BLaER1 treated with 17β-estradiol and CSF1 and Interleukin-3, amounts not matched to agents 10 nM and 100 nM (cell line): ENCODE data around the gene KCTD4.
"Not testable (repeated sequence)": the region's sequence is repeated elsewhere in the genome, so short reads cannot be mapped to it uniquely, and the experiment has no call there.

Experiments
- H3K27ac ChIP-seq, 11 experiments: shearing (Covaris generic); formaldehyde crosslinking; 2 replicates each; pipeline ENCODE4 v1.8.1; 2022
- H3K27me3 ChIP-seq, 11 experiments: shearing (Covaris generic); formaldehyde crosslinking; 2 replicates each; pipeline ENCODE4 v1.8.1; 2022
- H3K36me3 ChIP-seq, 11 experiments: shearing (Covaris generic); formaldehyde crosslinking; 2 replicates each; pipeline ENCODE4 v1.8.1; 2022
- H3K4me1 ChIP-seq, 10 experiments: shearing (Covaris generic); formaldehyde crosslinking; 2 replicates each; pipeline ENCODE4 v1.8.1; 2022
- H3K4me2 ChIP-seq, 11 experiments: shearing (Covaris generic); formaldehyde crosslinking; 2 replicates each; pipeline ENCODE4 v1.8.1; 2022
- H3K4me3 ChIP-seq, 10 experiments: shearing (Covaris generic); formaldehyde crosslinking; 2 replicates each; pipeline ENCODE4 v1.8.1; 2022
- H3K9ac ChIP-seq, 11 experiments: shearing (Covaris generic); formaldehyde crosslinking; 2 replicates each; pipeline ENCODE4 v1.8.1; 2022
- H3K9me3 ChIP-seq, 11 experiments: shearing (Covaris generic); formaldehyde crosslinking; replicated peaks in 1 of 11; 2 replicates each; pipeline ENCODE4 v1.8.1; 2022
- H4K20me1 ChIP-seq, 11 experiments: shearing (Covaris generic); formaldehyde crosslinking; 2 replicates each; pipeline ENCODE4 v1.8.1; 2022
- Cebpa-rat ChIP-seq, 11 experiments: shearing (Covaris generic); IDR thresholded peaks; 2 replicates each; pipeline ENCODE4 v1.8.1; 2022

Gene KCTD4

GRCh38 chr13:45194081-45194939 lies 6.5 kb downstream of the KCTD4 start:
- Histone ChIP-seq H3K36me3 (peaks cover 5 to 32% (median 19%) of the 10 kb centered on the region in 11 experiments; a peak in 13 of 22 replicates), H4K20me1 (peaks cover under 1 to 48% (median 19%) of the 10 kb centered on the region in 11 experiments; a peak in 16 of 22 replicates), H3K9me3 (no peaks in the 10 kb centered on the region), H3K4me3 (no peak overlapping the region), H3K27ac (no peak overlapping the region), H3K4me2 (peak overlapping the region in 6 of 11 experiments; percentile 2 to 42 (median 24); a peak in 10 of 22 replicates), H3K27me3 (no peaks in the 10 kb centered on the region), H3K4me1 (peaks cover 14 to 46% (median 34%) of the 10 kb centered on the region in 10 experiments), H3K9ac (no peak overlapping the region)
- no peak for TF ChIP-seq Cebpa-rat (IDR thresholded peaks at IDR 0.05)

GRCh38 chr13:45191874-45192273 lies 9.0 kb downstream of the KCTD4 start:
- Histone ChIP-seq H3K4me3 (no peak overlapping the region), H3K4me2 (no peak overlapping the region), H3K27me3 (no peaks in the 10 kb centered on the region), H3K27ac (no peak overlapping the region), H3K9ac (no peak overlapping the region), H3K9me3 (peaks cover 0 to 7% (median 0%) of the 10 kb centered on the region in 11 experiments; a peak in 4 of 22 replicates), H4K20me1 (peaks cover 0 to 30% (median 13%) of the 10 kb centered on the region in 11 experiments; a peak in 14 of 22 replicates), H3K4me1 (peaks cover 7 to 36% (median 28%) of the 10 kb centered on the region in 10 experiments), H3K36me3 (peaks cover 5 to 35% (median 22%) of the 10 kb centered on the region in 11 experiments; a peak in 17 of 22 replicates)
- no peak for TF ChIP-seq Cebpa-rat (IDR thresholded peaks at IDR 0.05)

GRCh38 chr13:45189511-45189910 lies 11.3 kb downstream of the KCTD4 start:
- Histone ChIP-seq H3K4me1 (peaks cover 6 to 22% (median 9%) of the 10 kb centered on the region in 10 experiments; a peak in 19 of 20 replicates), H3K36me3 (peaks cover 13 to 49% (median 32%) of the 10 kb centered on the region in 11 experiments; a peak in 19 of 22 replicates), H4K20me1 (peaks cover 0 to 14% (median 7%) of the 10 kb centered on the region in 11 experiments; a peak in 10 of 22 replicates)
- H3K4me3 ChIP-seq, H3K4me2 ChIP-seq, H3K9ac ChIP-seq, H3K27ac ChIP-seq, H3K9me3 ChIP-seq, H3K27me3 ChIP-seq: not testable (repeated sequence)

GRCh38 chr13:45189077-45189476 lies 11.8 kb downstream of the KCTD4 start:
- Histone ChIP-seq H3K9me3 (peaks cover 0 to 11% (median 0%) of the 10 kb centered on the region in 11 experiments; a peak in 6 of 22 replicates), H3K27ac (peak overlapping the region in 1 of 11 experiments; percentile 24; a peak in 1 of 22 replicates), H3K36me3 (peaks cover 13 to 49% (median 36%) of the 10 kb centered on the region in 11 experiments; a peak in 20 of 22 replicates), H3K4me1 (peaks cover 3 to 22% (median 13%) of the 10 kb centered on the region in 10 experiments; a peak in 19 of 20 replicates)
- H3K9ac ChIP-seq, H3K27me3 ChIP-seq, H3K4me2 ChIP-seq, H3K4me3 ChIP-seq, H4K20me1 ChIP-seq: not testable (repeated sequence)

- peaks cover 0 to 33% (median 7%) of the 10 kb centered on the region in 11 experiments; a peak in 9 of 22 replicates for H4K20me1 ChIP-seq
- no peak overlapping the region for H3K27ac ChIP-seq
- no peak for TF ChIP-seq Cebpa-rat (IDR thresholded peaks at IDR 0.05)
- no peak overlapping the region for H3K4me3 ChIP-seq
- peaks cover 26 to 70% (median 46%) of the 10 kb centered on the region in 11 experiments for H3K36me3 ChIP-seq
- peaks cover 0 to 16% (median 0%) of the 10 kb centered on the region in 11 experiments; a peak in 6 of 22 replicates for H3K9me3 ChIP-seq
- no peak overlapping the region for H3K9ac ChIP-seq
- H3K4me2 ChIP-seq: peak overlapping the region in 1 of 11 experiments; percentile 45; a peak in 1 of 22 replicates
- no peaks in the 10 kb centered on the region for H3K27me3 ChIP-seq
- peaks cover 2 to 17% (median 10%) of the 10 kb centered on the region in 10 experiments; a peak in 17 of 20 replicates for H3K4me1 ChIP-seq
These were observed 15.6 kb downstream of the KCTD4 start for GRCh38 chr13:45185286-45185685.

- H3K36me3 ChIP-seq: peaks cover 26 to 66% (median 46%) of the 10 kb centered on the region in 11 experiments
- H3K9me3 ChIP-seq: peaks cover 0 to 16% (median 0%) of the 10 kb centered on the region in 11 experiments; a peak in 6 of 22 replicates
- TF ChIP-seq Cebpa-rat (IDR thresholded peaks at IDR 0.05): no peak
- no peak overlapping the region for H3K4me3 ChIP-seq
- H4K20me1 ChIP-seq: peaks cover 0 to 33% (median 7%) of the 10 kb centered on the region in 11 experiments; a peak in 9 of 22 replicates
- no peaks in the 10 kb centered on the region for H3K27me3 ChIP-seq
- H3K4me1 ChIP-seq: peaks cover 8 to 17% (median 10%) of the 10 kb centered on the region in 10 experiments; a peak in 17 of 20 replicates
- peak overlapping the region in 9 of 11 experiments; percentile 44 to 71 (median 51); a peak in 17 of 22 replicates for H3K4me2 ChIP-seq
- H3K9ac ChIP-seq: no peak overlapping the region
- H3K27ac ChIP-seq: peak overlapping the region in 2 of 11 experiments; percentile 8 to 21; a peak in 1 of 22 replicates
These were observed 16.2 kb downstream of the KCTD4 start for GRCh38 chr13:45184693-45185092.

- Histone ChIP-seq H3K27me3 (no peaks in the 10 kb centered on the region), H3K4me3 (no peak overlapping the region), H3K36me3 (peaks cover 30 to 67% (median 46%) of the 10 kb centered on the region in 11 experiments; a peak in 21 of 22 replicates), H4K20me1 (peaks cover 0 to 62% (median 12%) of the 10 kb centered on the region in 11 experiments; a peak in 9 of 22 replicates), H3K27ac (no peak overlapping the region), H3K9ac (no peak overlapping the region), H3K9me3 (peaks cover 0 to 9% (median 0%) of the 10 kb centered on the region in 11 experiments; a peak in 2 of 22 replicates), H3K4me1 (peaks cover 8 to 10% (median 10%) of the 10 kb centered on the region in 10 experiments; a peak in 17 of 20 replicates), H3K4me2 (peak overlapping the region in 2 of 11 experiments; percentile 24 to 40; a peak in 2 of 22 replicates)
- TF ChIP-seq Cebpa-rat (IDR thresholded peaks at IDR 0.05): no peak
These were observed 19.9 kb downstream of the KCTD4 start for GRCh38 chr13:45180713-45181601.

GRCh38 chr13:45180303-45180702 lies 20.5 kb downstream of the KCTD4 start:
- no peak overlapping the region for H3K4me3 ChIP-seq
- peaks cover 0 to 68% (median 12%) of the 10 kb centered on the region in 11 experiments; a peak in 9 of 22 replicates for H4K20me1 ChIP-seq
- peaks cover 33 to 68% (median 46%) of the 10 kb centered on the region in 11 experiments for H3K36me3 ChIP-seq
- H3K4me1 ChIP-seq: peaks cover 8 to 10% (median 10%) of the 10 kb centered on the region in 10 experiments; a peak in 17 of 20 replicates
- no peaks in the 10 kb centered on the region for H3K27me3 ChIP-seq
- no peak overlapping the region for H3K27ac ChIP-seq
- peaks cover 0 to 9% (median 0%) of the 10 kb centered on the region in 11 experiments; a peak in 1 of 22 replicates for H3K9me3 ChIP-seq
- no peak overlapping the region for H3K9ac ChIP-seq
- no peak for TF ChIP-seq Cebpa-rat (IDR thresholded peaks at IDR 0.05)
- H3K4me2 ChIP-seq: no peak overlapping the region; a peak in 1 of 22 replicates
